Activated B cell treated with CpG ODN at 0.5 μM for 24 hours (primary cell): ENCODE data around the gene IKZF1. TPM values are rescaled to one million over a fixed set of nuclear protein-coding genes. Genes with fewer than 3 reads are reported as not detected.

Experiments
- ATAC-seq: fragments of 200-7000 bp; cut with Tn5 transposase; one replicate; pipeline ENCODE4 v1.10.0; 2021; ENCODE audit warnings: low read depth, mild to moderate bottlenecking, moderate library complexity
- CTCF ChIA-PET: fragments of 350-600 bp; sonication (Branson Sonifier 250); formaldehyde crosslinking; loops from one replicate; lab custom pipeline; 2021; ENCODE audit warnings: antibody characterized with exemption; lab: Charles Lee
- POLR2A ChIA-PET: fragments of 350-600 bp; sonication (Branson Sonifier 250); formaldehyde crosslinking; loops from one replicate; lab custom pipeline; 2021; ENCODE audit warnings: antibody characterized with exemption; lab: Charles Lee
- DNase-seq: peaks from one replicate; pipeline ENCODE4 v3.0.0; 2022
- H3K27ac Mint-ChIP-seq: one replicate; pipeline ENCODE4 v1.8.0; 2020; ENCODE audit warnings: mixed read lengths
- H3K27me3 Mint-ChIP-seq: one replicate; pipeline ENCODE4 v1.8.0; 2021; ENCODE audit warnings: mixed read lengths
- H3K36me3 Mint-ChIP-seq: one replicate; pipeline ENCODE4 v1.8.0; 2021; ENCODE audit warnings: low read depth, mixed read lengths
- H3K4me1 Mint-ChIP-seq: one replicate; pipeline ENCODE4 v1.8.0; 2021; ENCODE audit warnings: mixed read lengths
- H3K4me3 Mint-ChIP-seq: one replicate; pipeline ENCODE4 v1.8.0; 2020; ENCODE audit warnings: mild to moderate bottlenecking, mixed read lengths
- H3K9me3 Mint-ChIP-seq: one replicate; pipeline ENCODE4 v1.8.0; 2020; ENCODE audit warnings: mixed read lengths
- intact Hi-C: fragments of 100-400 bp; cut with micrococcal nuclease; formaldehyde crosslinking; loops from one replicate; pipeline ENCODE4 v1.15.1; 2024
- total RNA-seq: library from RNA; stranded (reverse); gene quantifications from 2 replicates; pipeline ENCODE4 v1.2.3, GENCODE V29; 2022
- TF ChIP-seq, protein P1 (sequence below): fragments of 200-600 bp; IDR thresholded peaks from one replicate; pipeline ENCODE4 v1.8.0; 2022; ENCODE audit warnings: antibody characterized with exemption, mild to moderate bottlenecking

IKZF1 gene
- total RNA-seq, 1 donor from 2014 or later, result 325 TPM

GRCh38 chr7:50369143-50370026 is 64.9 kb downstream of the IKZF1 start:
- Mint-ChIP-seq H3K36me3 (peaks cover 94% of the 10 kb centered on the region), H3K9me3 (no peaks in the 10 kb centered on the region), H3K27ac (peak overlapping the region; percentile 74), H3K4me3 (no peak overlapping the region), H3K27me3 (no peaks in the 10 kb centered on the region), H3K4me1 (peaks cover 94% of the 10 kb centered on the region)
- ATAC-seq (peak; percentile 66), DNase-seq (no peak)
- POLR2A ChIA-PET, result interaction anchor here (1.0 to 6.7 kb wide), 8 partner anchors 11 to 224 kb away, joined by 3 to 88 read pairs (median 6); partner anchors contain the start of gene IKZF1
- intact Hi-C loops, result loop anchor here (1.0 to 2.0 kb wide), 10 partner anchors 17 to 277 kb away; no protein-coding TSS in a partner anchor
- CTCF ChIA-PET, result interaction anchor here (0.7 to 9.9 kb wide), 38 partner anchors 10 to 277 kb away, joined by 3 to 104 read pairs (median 5); partner anchors contain the start of gene FIGNL1
- TF ChIP-seq, protein P1, sequence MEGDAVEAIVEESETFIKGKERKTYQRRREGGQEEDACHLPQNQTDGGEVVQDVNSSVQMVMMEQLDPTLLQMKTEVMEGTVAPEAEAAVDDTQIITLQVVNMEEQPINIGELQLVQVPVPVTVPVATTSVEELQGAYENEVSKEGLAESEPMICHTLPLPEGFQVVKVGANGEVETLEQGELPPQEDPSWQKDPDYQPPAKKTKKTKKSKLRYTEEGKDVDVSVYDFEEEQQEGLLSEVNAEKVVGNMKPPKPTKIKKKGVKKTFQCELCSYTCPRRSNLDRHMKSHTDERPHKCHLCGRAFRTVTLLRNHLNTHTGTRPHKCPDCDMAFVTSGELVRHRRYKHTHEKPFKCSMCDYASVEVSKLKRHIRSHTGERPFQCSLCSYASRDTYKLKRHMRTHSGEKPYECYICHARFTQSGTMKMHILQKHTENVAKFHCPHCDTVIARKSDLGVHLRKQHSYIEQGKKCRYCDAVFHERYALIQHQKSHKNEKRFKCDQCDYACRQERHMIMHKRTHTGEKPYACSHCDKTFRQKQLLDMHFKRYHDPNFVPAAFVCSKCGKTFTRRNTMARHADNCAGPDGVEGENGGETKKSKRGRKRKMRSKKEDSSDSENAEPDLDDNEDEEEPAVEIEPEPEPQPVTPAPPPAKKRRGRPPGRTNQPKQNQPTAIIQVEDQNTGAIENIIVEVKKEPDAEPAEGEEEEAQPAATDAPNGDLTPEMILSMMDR, result peak; percentile 50

DNA sequence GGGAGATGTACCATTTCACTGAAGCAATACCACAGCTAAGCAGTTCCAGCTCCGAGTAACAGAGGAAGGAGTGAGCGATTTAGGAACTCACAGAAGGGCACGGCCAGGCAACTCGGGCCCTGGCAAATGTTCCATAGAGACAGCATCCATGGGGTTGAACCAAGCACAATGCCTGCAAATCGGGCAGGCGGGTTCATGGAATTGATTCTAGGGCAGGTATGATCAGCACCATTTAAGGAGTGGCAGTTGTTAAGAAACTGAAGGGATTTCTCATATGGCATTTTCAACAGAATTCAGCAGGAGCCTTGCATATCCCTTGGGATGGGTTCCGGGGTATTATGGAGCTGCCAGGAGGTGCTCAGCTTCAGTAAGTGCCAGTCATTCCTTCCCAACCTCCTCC is 66.4 kb downstream of the IKZF1 start:
- H3K4me3 Mint-ChIP-seq, result no peak overlapping the region
- H3K36me3 Mint-ChIP-seq, result peaks cover 93% of the 10 kb centered on the region
- TF ChIP-seq, protein P1, result no peak
- no peaks in the 10 kb centered on the region for H3K27me3 Mint-ChIP-seq
- intact Hi-C loops, result no loop called here
- no peaks in the 10 kb centered on the region for H3K9me3 Mint-ChIP-seq
- H3K4me1 Mint-ChIP-seq, result peaks cover 92% of the 10 kb centered on the region
- CTCF ChIA-PET, result interaction anchor here (1.3 to 9.9 kb wide), 4 partner anchors 11 to 226 kb away, joined by 3 to 79 read pairs (median 14); no protein-coding TSS in a partner anchor
- H3K27ac Mint-ChIP-seq, result peak overlapping the region; percentile 84
- POLR2A ChIA-PET, result interaction anchor here (0.6 to 1.3 kb wide), 5 partner anchors 61 to 225 kb away, joined by 3 to 7 read pairs (median 4); no protein-coding TSS in a partner anchor
- DNase-seq (no peak), ATAC-seq (no peak)

- no peak for DNase-seq
- Mint-ChIP-seq H3K27ac (peak overlapping the region; percentile 84), H3K9me3 (no peaks in the 10 kb centered on the region), H3K27me3 (no peaks in the 10 kb centered on the region), H3K4me1 (peaks cover 89% of the 10 kb centered on the region), H3K4me3 (no peak overlapping the region), H3K36me3 (peaks cover 94% of the 10 kb centered on the region)
- no peak for ATAC-seq
- TF ChIP-seq, protein P1, result no peak
- CTCF ChIA-PET, result interaction anchor here (1.9 to 9.9 kb wide), 4 partner anchors 10 to 166 kb away, joined by 6 to 79 read pairs (median 15); no protein-coding TSS in a partner anchor
- POLR2A ChIA-PET, result interaction anchor here (0.9 to 1.3 kb wide), 4 partner anchors 159 to 226 kb away, joined by 3 to 4 read pairs (median 4); no protein-coding TSS in a partner anchor
- intact Hi-C loops, result no loop called here
Measured at GRCh38 chr7:50371551-50372021, 67.1 kb downstream of the IKZF1 start.

DNA sequence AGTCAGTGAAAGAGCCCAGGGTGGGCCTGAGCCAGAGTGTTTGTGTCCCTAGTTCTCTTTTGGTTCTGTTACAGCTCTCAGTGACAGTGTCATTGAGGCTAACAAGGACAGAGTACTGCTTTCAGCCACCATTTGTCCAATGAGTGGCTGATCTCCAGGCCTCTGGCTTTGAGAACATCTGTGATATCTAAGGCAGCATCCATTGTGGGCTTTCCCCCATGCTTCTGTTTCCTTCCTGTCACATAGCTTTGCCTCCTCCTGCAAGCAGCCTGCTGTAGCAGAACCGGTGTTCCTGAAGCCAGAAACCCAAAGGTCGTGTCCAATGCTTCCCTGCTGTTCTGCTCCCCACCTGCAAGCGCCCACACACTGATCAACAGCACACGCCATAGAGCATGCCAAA is 68.4 kb downstream of the IKZF1 start:
- POLR2A ChIA-PET, result interaction anchor here (1.0 to 1.1 kb wide), 2 partner anchors 19 to 46 kb away, joined by 3 read pairs; no protein-coding TSS in a partner anchor
- ATAC-seq, result no peak
- H3K27me3 Mint-ChIP-seq, result no peaks in the 10 kb centered on the region
- H3K4me1 Mint-ChIP-seq, result peaks cover 82% of the 10 kb centered on the region
- TF ChIP-seq, protein P1, result no peak
- intact Hi-C loops, result no loop called here
- CTCF ChIA-PET, result interaction anchor here (0.6 to 9.9 kb wide), 7 partner anchors 9 to 168 kb away, joined by 3 to 79 read pairs (median 3); no protein-coding TSS in a partner anchor
- H3K27ac Mint-ChIP-seq, result peak overlapping the region; percentile 84
- H3K36me3 Mint-ChIP-seq, result peaks cover 95% of the 10 kb centered on the region
- no peak for DNase-seq
- no peak overlapping the region for H3K4me3 Mint-ChIP-seq
- no peaks in the 10 kb centered on the region for H3K9me3 Mint-ChIP-seq
